OCI-LY1 (cell line): ENCODE results near the gene MBNL1.

Source experiments
- EZH2 ChIP-seq: fragments of 200-600 bp; sonication (generic), shearing (Covaris generic); IDR thresholded peaks from 2 replicates; pipeline ENCODE4 v1.8.0; 2017; ENCODE audit warnings: borderline replicate concordance, mixed run types, mild to moderate bottlenecking, antibody characterized with exemption, low read length, moderate library complexity, mixed read lengths
- TF ChIP-seq, protein P1 (sequence below): fragments of 200-600 bp; sonication (generic), shearing (Covaris generic); IDR thresholded peaks from 2 replicates; pipeline ENCODE4 v1.5.1; 2017; ENCODE audit warnings: mild to moderate bottlenecking, antibody characterized with exemption, low read length, moderate library complexity, mixed read lengths

GRCh38 chr3:152227027-152227426, 41.7 kb upstream of the MBNL1 start:
- TF ChIP-seq, protein P1, sequence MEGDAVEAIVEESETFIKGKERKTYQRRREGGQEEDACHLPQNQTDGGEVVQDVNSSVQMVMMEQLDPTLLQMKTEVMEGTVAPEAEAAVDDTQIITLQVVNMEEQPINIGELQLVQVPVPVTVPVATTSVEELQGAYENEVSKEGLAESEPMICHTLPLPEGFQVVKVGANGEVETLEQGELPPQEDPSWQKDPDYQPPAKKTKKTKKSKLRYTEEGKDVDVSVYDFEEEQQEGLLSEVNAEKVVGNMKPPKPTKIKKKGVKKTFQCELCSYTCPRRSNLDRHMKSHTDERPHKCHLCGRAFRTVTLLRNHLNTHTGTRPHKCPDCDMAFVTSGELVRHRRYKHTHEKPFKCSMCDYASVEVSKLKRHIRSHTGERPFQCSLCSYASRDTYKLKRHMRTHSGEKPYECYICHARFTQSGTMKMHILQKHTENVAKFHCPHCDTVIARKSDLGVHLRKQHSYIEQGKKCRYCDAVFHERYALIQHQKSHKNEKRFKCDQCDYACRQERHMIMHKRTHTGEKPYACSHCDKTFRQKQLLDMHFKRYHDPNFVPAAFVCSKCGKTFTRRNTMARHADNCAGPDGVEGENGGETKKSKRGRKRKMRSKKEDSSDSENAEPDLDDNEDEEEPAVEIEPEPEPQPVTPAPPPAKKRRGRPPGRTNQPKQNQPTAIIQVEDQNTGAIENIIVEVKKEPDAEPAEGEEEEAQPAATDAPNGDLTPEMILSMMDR = no peak
- no peak for TF ChIP-seq EZH2
